T follicular helper cell (primary cell): ENCODE data around the gene TTC29.
"Not testable (repeated sequence)": the region's sequence is repeated elsewhere in the genome, so short reads cannot be mapped to it uniquely, and the experiment has no call there.

Experiments used
- DNase-seq: peaks from one replicate; pipeline ENCODE4 v3.0.0-alpha.2; 2020; ENCODE audit warnings: low read depth

Gene TTC29

DNA sequence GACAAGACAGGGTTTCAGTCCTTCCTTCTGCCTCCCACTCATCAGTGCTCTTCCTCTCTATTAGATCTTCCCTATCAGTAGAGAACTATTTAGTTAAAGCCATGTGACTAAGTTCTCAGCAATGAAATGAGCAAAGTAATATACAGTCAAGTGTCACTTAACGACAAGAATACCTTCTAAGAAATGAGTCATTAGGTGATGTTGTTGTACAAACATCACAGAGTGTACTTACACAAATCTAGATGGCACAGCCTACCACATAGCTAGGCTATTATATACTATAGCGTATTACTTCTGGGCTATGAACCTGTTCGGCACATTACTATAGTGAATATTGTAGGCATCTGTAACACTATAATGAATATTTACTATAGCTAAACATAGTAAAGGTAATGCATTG, 235.7 kb downstream of the TTC29 start:
- no peak for DNase-seq

GRCh38 chr4:146699910-146700309, 245.8 kb downstream of the TTC29 start:
- no peak for DNase-seq

GRCh38 chr4:146674829-146675570, 270.7 kb downstream of the TTC29 start:
- no peak for DNase-seq

DNA sequence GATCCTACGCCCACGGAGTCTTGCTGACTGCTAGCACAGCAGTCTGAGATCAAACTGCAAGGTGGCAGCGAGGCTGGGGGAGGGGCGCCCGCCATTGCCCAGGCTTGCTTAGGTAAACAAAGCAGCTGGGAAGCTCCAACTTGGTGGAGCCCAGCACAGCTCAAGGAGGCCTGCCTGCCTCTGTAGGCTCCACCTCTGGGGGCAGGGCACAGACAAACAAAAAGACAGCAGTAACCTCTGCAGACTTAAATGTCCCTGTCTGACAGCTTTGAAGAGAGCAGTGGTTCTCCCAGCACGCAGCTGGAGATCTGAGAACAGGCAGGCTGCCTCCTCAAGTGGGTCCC, 281.7 kb downstream of the TTC29 start:
- DNase-seq = not testable (repeated sequence)

DNA sequence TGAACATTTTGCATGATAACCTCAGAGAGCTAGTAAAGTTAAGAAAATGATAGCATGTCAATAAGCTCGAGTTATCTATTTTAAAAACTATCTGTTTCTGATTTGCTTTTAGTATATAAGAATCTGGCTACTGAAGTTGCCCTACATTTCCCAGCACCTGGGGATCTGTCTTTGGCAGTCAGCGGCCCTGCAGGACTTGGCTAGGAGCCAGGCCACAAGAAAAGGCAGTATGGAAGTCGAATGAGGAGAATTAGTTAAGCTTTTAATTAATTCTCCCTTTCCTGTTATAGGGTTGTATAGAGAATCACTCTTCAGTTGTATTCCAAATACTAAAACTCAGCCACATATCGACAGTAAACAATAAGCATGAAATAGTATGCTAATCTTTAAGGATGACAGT, 284.3 kb downstream of the TTC29 start:
- DNase-seq = no peak
